HEK293 (cell line): ENCODE results near the gene OPN1MW.
"Not testable (repeated sequence)": the region's sequence is repeated elsewhere in the genome, so short reads cannot be mapped to it uniquely, and the experiment has no call there.

Source experiments
- CTCF ChIA-PET: fragments of 350-600 bp; formaldehyde crosslinking; extraction: SDS; loops from one replicate; lab custom pipeline; 2021; ENCODE audit warnings: antibody characterized with exemption; lab: Yijun Ruan, JAX
- POLR2A ChIA-PET: fragments of 300-600 bp; formaldehyde crosslinking; extraction: SDS; loops from one replicate; lab custom pipeline; 2020; ENCODE audit warnings: antibody characterized with exemption, inconsistent platforms; lab: Yijun Ruan, JAX
- H3K27ac ChIP-seq: fragments of 200-500 bp; sonication (Bioruptor generic); 2 replicates; pipeline ENCODE4 v1.5.1; 2014; ENCODE audit warnings: low read depth, low read length, control low read depth, inconsistent platforms; ENCODE audit errors: extremely low read depth
- H3K36me3 ChIP-seq, 2 experiments: fragments of 200-500 bp in 1 of 2; sonication (Bioruptor generic) in 1 of 2; 1 replicate in 1 of 2; 2 replicates in 1 of 2; pipeline ENCODE4 v1.5.1; 2014 to 2017; ENCODE audit warnings: inconsistent platforms in 2 of 2, low read length in 2 of 2; ENCODE audit not compliant: control insufficient read depth in 2 of 2, insufficient read depth in 1 of 2
- H3K4me1 ChIP-seq: fragments of 200-500 bp; sonication (Bioruptor generic); 2 replicates; pipeline ENCODE4 v1.5.1; 2014; ENCODE audit warnings: mild to moderate bottlenecking, low read length, inconsistent platforms; ENCODE audit not compliant: control insufficient read depth, insufficient read depth
- H3K4me3 ChIP-seq: 2 replicates; pipeline ENCODE4 v1.5.1; 2011; ENCODE audit warnings: low read depth, mild to moderate bottlenecking, control low read depth, low read length, moderate library complexity
- H3K9me3 ChIP-seq: fragments of 200-500 bp; sonication (Bioruptor generic); 2 replicates; pipeline ENCODE4 v1.5.1; 2014; ENCODE audit warnings: low read depth, low read length, inconsistent platforms; ENCODE audit not compliant: control insufficient read depth, insufficient read depth
- GFI1B ChIP-seq: fragments of 450-650 bp; formaldehyde crosslinking; IDR thresholded peaks from 2 replicates; pipeline ENCODE4 v1.5.1; 2016; ENCODE audit warnings: missing biosample characterization, missing genetic modification characterization
- YY1 ChIP-seq: fragments of 450-650 bp; formaldehyde crosslinking; IDR thresholded peaks from 2 replicates; pipeline ENCODE4 v1.5.1; 2018; ENCODE audit warnings: missing biosample characterization, missing genetic modification characterization
- ZNF114 ChIP-seq: fragments of 450-650 bp; formaldehyde crosslinking; IDR thresholded peaks from 2 replicates; pipeline ENCODE4 v1.5.0; 2017; ENCODE audit warnings: missing biosample characterization, missing genetic modification characterization
- ZNF19 ChIP-seq: fragments of 450-650 bp; formaldehyde crosslinking; IDR thresholded peaks from 2 replicates; pipeline ENCODE4; 2016; ENCODE audit warnings: missing biosample characterization, missing genetic modification characterization, low read depth
- TF ChIP-seq, protein P1 (sequence below): fragments of 450-650 bp; formaldehyde crosslinking; IDR thresholded peaks from 2 replicates; pipeline ENCODE4 v1.5.1; 2016; ENCODE audit warnings: missing biosample characterization, missing genetic modification characterization

Gene OPN1MW

DNA sequence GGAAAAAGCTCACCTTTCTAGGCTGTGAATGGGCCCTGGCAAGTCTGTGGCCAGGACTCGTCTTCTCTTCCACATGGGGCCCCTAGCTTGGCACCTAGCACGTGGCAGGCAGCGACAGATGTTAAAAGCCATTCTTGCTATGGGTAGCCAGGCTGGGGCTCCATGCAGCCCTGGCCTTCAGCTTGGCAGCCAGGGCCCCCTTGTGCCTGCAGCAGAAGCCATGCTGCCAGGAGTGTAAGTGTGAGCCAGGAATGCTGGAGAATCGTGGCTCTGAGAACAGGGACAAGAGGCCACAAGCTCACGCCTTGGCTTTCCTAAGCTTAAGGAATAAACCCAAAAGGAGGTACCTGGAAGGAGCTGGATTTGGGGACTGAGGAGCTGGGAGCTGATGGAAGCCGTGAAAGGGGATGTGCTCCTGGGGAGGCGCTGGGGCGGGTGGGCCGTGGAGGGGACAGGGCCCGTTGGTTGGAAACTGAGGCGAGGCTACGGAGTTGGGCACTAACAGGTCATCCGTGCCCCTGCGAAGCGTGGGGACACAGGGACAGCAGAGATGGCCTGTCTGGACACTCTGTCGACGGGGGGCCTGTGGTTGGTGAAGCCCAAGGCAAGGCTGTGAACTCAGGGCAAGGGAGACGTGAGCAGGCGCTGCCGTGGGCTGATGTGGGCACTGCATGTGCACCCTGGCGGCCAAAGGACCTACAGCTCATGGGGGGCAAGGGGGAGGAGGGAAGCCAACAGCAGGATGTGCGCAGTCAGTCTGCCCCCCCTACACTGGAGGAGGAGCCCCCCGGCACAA, 39.2 kb upstream of the OPN1MW start:
- no peak for TF ChIP-seq ZNF114
- TF ChIP-seq GFI1B (tag by site-specific recombination), result no peak
- no peak for TF ChIP-seq ZNF19 (tag by site-specific recombination)
- TF ChIP-seq, protein P1, sequence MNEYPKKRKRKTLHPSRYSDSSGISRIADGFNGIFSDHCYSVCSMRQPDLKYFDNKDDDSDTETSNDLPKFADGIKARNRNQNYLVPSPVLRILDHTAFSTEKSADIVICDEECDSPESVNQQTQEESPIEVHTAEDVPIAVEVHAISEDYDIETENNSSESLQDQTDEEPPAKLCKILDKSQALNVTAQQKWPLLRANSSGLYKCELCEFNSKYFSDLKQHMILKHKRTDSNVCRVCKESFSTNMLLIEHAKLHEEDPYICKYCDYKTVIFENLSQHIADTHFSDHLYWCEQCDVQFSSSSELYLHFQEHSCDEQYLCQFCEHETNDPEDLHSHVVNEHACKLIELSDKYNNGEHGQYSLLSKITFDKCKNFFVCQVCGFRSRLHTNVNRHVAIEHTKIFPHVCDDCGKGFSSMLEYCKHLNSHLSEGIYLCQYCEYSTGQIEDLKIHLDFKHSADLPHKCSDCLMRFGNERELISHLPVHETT (tag by site-specific recombination), result no peak
- TF ChIP-seq YY1, result no peak
- Histone ChIP-seq H3K27ac (no peak overlapping the region), H3K4me1 (no peaks in the 10 kb centered on the region), H3K9me3 (no peaks in the 10 kb centered on the region), H3K36me3 (no peaks in the 10 kb centered on the region), H3K4me3 (no peak overlapping the region)
- POLR2A ChIA-PET, result interaction anchor here (0.6 kb wide), 1 partner anchor 53 kb away, joined by 5 read pairs; no protein-coding TSS in a partner anchor
- CTCF ChIA-PET, result interaction anchor here (0.6 to 1.2 kb wide), 2 partner anchors 12 to 391 kb away, joined by 3 to 4 read pairs; no protein-coding TSS in a partner anchor

DNA sequence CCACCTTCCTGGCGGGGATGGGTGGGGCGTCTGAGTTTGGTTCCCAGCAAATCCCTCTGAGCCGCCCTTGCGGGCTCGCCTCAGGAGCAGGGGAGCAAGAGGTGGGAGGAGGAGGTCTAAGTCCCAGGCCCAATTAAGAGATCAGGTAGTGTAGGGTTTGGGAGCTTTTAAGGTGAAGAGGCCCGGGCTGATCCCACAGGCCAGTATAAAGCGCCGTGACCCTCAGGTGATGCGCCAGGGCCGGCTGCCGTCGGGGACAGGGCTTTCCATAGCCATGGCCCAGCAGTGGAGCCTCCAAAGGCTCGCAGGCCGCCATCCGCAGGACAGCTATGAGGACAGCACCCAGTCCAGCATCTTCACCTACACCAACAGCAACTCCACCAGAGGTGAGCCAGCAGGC, 38.4 kb upstream of the OPN1MW start, which contains the start of gene OPN1LW:
Gene OPN1LW (plus strand): TSS at position 234 of the 400 bp plus-strand sequence. CDS start 41 bp downstream, at position 275.
- CTCF ChIA-PET, H3K27ac ChIP-seq: not testable (repeated sequence)

DNA sequence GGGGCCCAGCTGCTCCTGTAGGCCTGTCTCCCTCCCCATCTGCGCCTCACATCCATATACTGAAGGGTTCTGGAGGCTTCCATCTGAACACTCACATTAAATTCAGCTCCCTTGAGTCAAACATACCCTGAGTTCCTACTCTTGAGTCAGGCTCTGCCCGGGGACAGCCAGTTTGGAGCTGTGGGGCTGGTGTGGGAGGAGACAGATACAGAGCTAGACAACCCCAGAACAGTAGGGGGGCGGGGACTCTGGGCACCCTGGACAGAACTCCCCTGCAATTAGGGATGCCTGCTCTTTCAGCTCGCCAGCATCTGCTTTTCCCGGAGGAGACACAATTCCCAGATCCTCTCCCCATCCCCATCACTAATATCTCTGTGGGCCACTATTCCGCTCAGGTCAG, 31.4 kb upstream of the OPN1MW start:
- H3K4me3 ChIP-seq, CTCF ChIA-PET, H3K27ac ChIP-seq, POLR2A ChIA-PET, H3K36me3 ChIP-seq, H3K9me3 ChIP-seq, H3K4me1 ChIP-seq: not testable (repeated sequence)

More for the DNA sequence above, 38.4 kb upstream of the OPN1MW start, which contains the start of gene OPN1LW:
- H3K9me3 ChIP-seq, H3K4me3 ChIP-seq, POLR2A ChIA-PET, H3K36me3 ChIP-seq, H3K4me1 ChIP-seq: not testable (repeated sequence)

DNA sequence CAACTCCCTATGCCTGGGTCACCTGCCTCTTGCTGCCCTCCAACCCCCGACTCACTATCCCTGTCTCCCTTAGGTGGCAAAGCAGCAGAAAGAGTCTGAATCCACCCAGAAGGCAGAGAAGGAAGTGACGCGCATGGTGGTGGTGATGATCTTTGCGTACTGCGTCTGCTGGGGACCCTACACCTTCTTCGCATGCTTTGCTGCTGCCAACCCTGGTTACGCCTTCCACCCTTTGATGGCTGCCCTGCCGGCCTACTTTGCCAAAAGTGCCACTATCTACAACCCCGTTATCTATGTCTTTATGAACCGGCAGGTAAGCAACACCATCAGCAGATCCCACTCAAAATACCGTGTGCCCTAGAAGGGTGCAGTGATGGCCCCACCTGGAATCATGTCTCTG, 26.2 kb upstream of the OPN1MW start:
- H3K36me3 ChIP-seq, H3K4me1 ChIP-seq, POLR2A ChIA-PET, H3K9me3 ChIP-seq, CTCF ChIA-PET, H3K27ac ChIP-seq, H3K4me3 ChIP-seq: not testable (repeated sequence)

DNA sequence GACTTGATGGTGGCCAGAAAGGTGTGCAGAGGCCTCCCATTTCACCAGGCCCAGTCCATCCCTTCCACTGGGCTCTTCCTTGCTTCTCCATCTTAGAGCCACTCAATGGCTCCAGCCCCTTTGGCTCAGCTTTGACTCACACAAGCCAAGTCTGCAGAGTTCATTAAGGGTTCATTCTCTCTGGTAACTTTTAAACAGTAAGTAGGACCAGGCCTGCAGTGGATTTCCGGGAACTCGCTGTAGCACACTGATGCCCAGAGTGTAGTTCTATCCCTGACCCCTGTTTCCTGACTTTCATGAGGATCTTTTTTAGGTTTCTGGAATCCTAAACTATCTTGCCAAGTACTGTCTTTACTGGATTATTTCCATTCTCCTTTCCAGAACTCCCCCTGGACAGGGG, 25.2 kb upstream of the OPN1MW start:
- CTCF ChIA-PET, POLR2A ChIA-PET, H3K4me3 ChIP-seq, H3K9me3 ChIP-seq, H3K27ac ChIP-seq, H3K4me1 ChIP-seq, H3K36me3 ChIP-seq: not testable (repeated sequence)

DNA sequence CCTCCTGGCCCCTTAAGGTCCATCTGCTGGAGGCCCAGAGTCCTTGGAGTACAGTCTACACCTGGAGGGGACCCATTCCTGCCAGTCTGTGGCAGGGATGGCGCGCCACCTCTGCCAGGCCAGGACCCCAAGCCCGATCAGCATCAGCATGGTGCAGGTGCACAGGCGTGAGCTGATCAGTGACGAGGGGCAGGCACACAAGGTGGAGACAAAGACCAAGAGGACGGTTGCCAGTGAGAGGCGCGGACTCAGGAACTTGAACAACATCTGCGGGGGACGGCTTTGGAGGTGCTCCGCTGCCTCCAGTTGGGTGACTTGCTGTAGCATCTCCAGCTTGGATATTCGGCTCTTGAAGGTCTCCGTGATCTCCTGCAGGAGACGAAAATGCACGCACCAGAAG, 23.1 kb upstream of the OPN1MW start:
- H3K4me3 ChIP-seq, POLR2A ChIA-PET, H3K36me3 ChIP-seq, H3K9me3 ChIP-seq, H3K27ac ChIP-seq, CTCF ChIA-PET, H3K4me1 ChIP-seq: not testable (repeated sequence)

DNA sequence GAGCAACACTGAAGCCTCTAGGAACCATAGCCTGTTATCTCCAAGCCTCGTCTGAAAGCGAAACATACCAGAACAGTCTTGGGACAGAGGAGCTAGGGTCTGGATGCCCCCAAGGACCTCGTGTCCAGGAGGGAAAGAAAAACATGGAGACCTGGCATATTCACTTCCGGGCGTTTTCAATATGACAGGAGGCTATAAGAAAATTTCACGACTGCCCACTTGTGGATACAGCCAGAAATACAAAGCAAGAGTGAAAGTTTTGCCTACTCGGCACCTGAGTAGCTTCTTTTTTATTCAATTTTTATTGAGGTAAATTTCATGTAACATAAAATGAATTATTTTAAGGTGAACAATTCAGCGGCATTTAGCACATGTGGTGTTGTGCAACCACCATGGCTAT, 17.5 kb upstream of the OPN1MW start:
- H3K27ac ChIP-seq, POLR2A ChIA-PET, H3K9me3 ChIP-seq, H3K4me3 ChIP-seq, H3K36me3 ChIP-seq, CTCF ChIA-PET, H3K4me1 ChIP-seq: not testable (repeated sequence)

DNA sequence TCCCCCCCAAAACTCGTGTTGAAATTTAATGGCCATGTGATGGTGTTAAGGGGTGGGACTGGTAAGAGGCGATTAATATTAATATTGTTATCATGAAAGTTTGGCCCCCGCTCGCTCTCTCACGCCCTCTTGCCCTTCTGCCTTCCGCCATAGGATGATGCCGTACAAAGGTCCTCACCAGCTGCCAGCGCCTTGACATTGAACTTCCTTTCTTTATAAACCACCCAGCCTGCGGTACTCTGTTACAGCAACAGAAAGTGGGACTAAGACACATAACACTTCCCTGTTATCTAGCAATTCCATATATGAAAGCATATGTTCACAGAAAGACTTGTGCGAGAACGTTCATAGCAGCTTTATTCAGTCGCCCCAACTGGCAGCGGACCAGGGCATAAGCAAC, 14.0 kb upstream of the OPN1MW start:
- H3K4me1 ChIP-seq, CTCF ChIA-PET, H3K4me3 ChIP-seq, POLR2A ChIA-PET, H3K9me3 ChIP-seq, H3K36me3 ChIP-seq, H3K27ac ChIP-seq: not testable (repeated sequence)

DNA sequence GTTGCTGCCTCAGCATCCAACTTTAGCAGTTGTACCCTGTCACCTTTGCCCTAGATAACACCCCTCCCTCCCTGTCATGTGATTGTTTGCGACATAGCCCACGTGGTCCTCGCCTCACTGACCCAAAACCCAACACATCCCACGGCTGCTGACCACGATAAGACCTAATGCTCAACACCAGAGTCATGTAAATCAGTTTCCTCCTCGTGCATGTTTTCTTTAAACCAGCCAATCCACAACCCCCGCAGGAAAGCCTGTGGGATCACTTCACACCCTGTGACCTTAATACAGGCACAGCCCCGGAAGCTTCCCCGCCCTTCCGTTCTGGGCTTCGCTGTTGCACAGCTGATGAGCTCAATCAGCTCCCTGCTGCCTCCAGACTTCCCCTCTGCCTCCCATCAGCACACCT, 9.9 kb upstream of the OPN1MW start:
- H3K36me3 ChIP-seq, POLR2A ChIA-PET, CTCF ChIA-PET: not testable (repeated sequence)

DNA sequence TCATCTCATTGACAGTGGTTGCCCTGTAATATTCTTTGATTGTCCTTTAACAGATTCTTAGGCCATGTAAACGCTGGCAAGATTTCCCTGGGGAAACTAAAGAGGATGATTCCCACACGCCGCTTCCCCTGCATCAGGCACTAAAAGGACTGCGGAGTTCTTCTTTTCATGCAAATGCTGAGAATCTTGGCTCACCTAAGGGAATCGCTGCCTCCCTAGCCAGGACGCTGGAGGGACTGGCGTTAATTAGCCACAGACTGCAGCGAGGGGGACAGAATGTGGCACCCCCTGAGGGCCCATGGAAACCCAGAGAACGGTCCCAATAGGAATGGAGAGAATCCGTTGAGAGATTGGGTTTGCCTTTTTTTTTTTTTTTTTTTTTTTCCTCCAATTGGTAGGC, 8.0 kb upstream of the OPN1MW start:
- CTCF ChIA-PET, H3K4me1 ChIP-seq, H3K4me3 ChIP-seq, POLR2A ChIA-PET, H3K36me3 ChIP-seq, H3K27ac ChIP-seq, H3K9me3 ChIP-seq: not testable (repeated sequence)

More for the DNA sequence above, 9.9 kb upstream of the OPN1MW start:
- not testable (repeated sequence) for H3K9me3 ChIP-seq, H3K4me1 ChIP-seq, H3K27ac ChIP-seq, H3K4me3 ChIP-seq
